ENCODE results near the gene CELF4. TPM values are rescaled to one million over a fixed set of nuclear protein-coding genes. Genes with fewer than 3 reads are reported as not detected.

CELF4 gene
- total RNA-seq, 1 experiment from 2014 or later = 0.40 TPM

- Histone ChIP-seq H3K36me3 (ENCODE audit: low read depth, low read length) (no peaks in the 10 kb centered on the region), H3K4me2 (ENCODE audit: low read length) (no peak overlapping the region), H3F3A (ENCODE audit: low read length, unreplicated experiment) (no peaks in the 10 kb centered on the region), H3K9me3 (ENCODE audit: low read length) (no peaks in the 10 kb centered on the region), H2AFZ (ENCODE audit: low read length) (no peak overlapping the region), H4K20me1 (ENCODE audit: low read length) (no peaks in the 10 kb centered on the region), H3K9me2 (replicated peaks; ENCODE audit: low read length) (no peaks in the 10 kb centered on the region), H3K27ac (ENCODE audit: low read length) (no peak overlapping the region), H3K4me3 (ENCODE audit: low read length) (no peak overlapping the region), H3K9ac (ENCODE audit: low read length) (no peak overlapping the region), H3K27me3 (ENCODE audit: low read length) (peaks cover 28% of the 10 kb centered on the region), H3K4me1 (ENCODE audit: insufficient read depth, low read length) (no peaks in the 10 kb centered on the region), H3K79me2 (ENCODE audit: low read length) (no peaks in the 10 kb centered on the region)
- intact Hi-C loops (cut with micrococcal nuclease) = no loop called here
- no TSS peak for BruUV-seq (replicated peaks)
- ChIA-PET POLR2A (ENCODE audit: unreplicated experiment) (no interaction called here), CTCF (no interaction called here)
- DNase-seq = no peak
- TF ChIP-seq EZH2phosphoT487 (IDR thresholded peaks at IDR 0.05; ENCODE audit: borderline replicate concordance, low read length) = no peak
- no peak for TF ChIP-seq CTCF (conservative IDR thresholded peaks at IDR 0.05; ENCODE audit: low read depth, low read length)
- no peak for ATAC-seq
Observed at GRCh38 chr18:37568671-37569070, 3.1 kb upstream of the CELF4 start.

- intact Hi-C loops (cut with micrococcal nuclease) = no loop called here
- H3K9me2 ChIP-seq (replicated peaks; ENCODE audit: low read length) = no peaks in the 10 kb centered on the region
- no TSS peak for BruUV-seq (replicated peaks)
- no peak overlapping the region for H3K4me2 ChIP-seq (ENCODE audit: low read length)
- no peaks in the 10 kb centered on the region for H4K20me1 ChIP-seq (ENCODE audit: low read length)
- no peak overlapping the region for H2AFZ ChIP-seq (ENCODE audit: low read length)
- no peaks in the 10 kb centered on the region for H3K4me1 ChIP-seq (ENCODE audit: insufficient read depth, low read length)
- peaks cover 28% of the 10 kb centered on the region for H3K27me3 ChIP-seq (ENCODE audit: low read length)
- no peak overlapping the region for H3K4me3 ChIP-seq (ENCODE audit: low read length)
- TF ChIP-seq EZH2phosphoT487 (IDR thresholded peaks at IDR 0.05; ENCODE audit: borderline replicate concordance, low read length) = no peak
- no peak for TF ChIP-seq CTCF (conservative IDR thresholded peaks at IDR 0.05; ENCODE audit: low read depth, low read length)
- no peak for TF ChIP-seq EZH2 (IDR thresholded peaks at IDR 0.05; ENCODE audit: low read length, unreplicated experiment)
- H3K9me3 ChIP-seq (ENCODE audit: low read length) = no peaks in the 10 kb centered on the region
- H3F3A ChIP-seq (ENCODE audit: low read length, unreplicated experiment) = no peaks in the 10 kb centered on the region
- no peak overlapping the region for H3K9ac ChIP-seq (ENCODE audit: low read length)
- no peak overlapping the region for H3K27ac ChIP-seq (ENCODE audit: low read length)
- ATAC-seq (no peak), DNase-seq (no peak)
- H3K36me3 ChIP-seq (ENCODE audit: low read depth, low read length) = no peaks in the 10 kb centered on the region
- ChIA-PET CTCF (no interaction called here), POLR2A (ENCODE audit: unreplicated experiment) (no interaction called here)
- H3K79me2 ChIP-seq (ENCODE audit: low read length) = no peaks in the 10 kb centered on the region
Observed at GRCh38 chr18:37567994-37568359, 2.4 kb upstream of the CELF4 start.

- ATAC-seq (no peak), DNase-seq (no peak)
- TF ChIP-seq EZH2 (IDR thresholded peaks at IDR 0.05; ENCODE audit: low read length, unreplicated experiment) (peak; percentile 81), CTCF (conservative IDR thresholded peaks at IDR 0.05; ENCODE audit: low read depth, low read length) (no peak), EZH2phosphoT487 (IDR thresholded peaks at IDR 0.05; ENCODE audit: borderline replicate concordance, low read length) (no peak)
- Histone ChIP-seq H3K9me3 (ENCODE audit: low read length) (no peaks in the 10 kb centered on the region), H3K27ac (ENCODE audit: low read length) (no peak overlapping the region), H3K79me2 (ENCODE audit: low read length) (no peaks in the 10 kb centered on the region), H4K20me1 (ENCODE audit: low read length) (no peaks in the 10 kb centered on the region), H3K4me2 (ENCODE audit: low read length) (no peak overlapping the region; the same call in 1 of the 2 replicates), H3K36me3 (ENCODE audit: low read depth, low read length) (no peaks in the 10 kb centered on the region), H3K9me2 (replicated peaks; ENCODE audit: low read length) (no peaks in the 10 kb centered on the region), H3K4me1 (ENCODE audit: insufficient read depth, low read length) (no peaks in the 10 kb centered on the region), H3K9ac (ENCODE audit: low read length) (no peak overlapping the region), H3F3A (ENCODE audit: low read length, unreplicated experiment) (no peaks in the 10 kb centered on the region), H3K27me3 (ENCODE audit: low read length) (peaks cover 28% of the 10 kb centered on the region), H2AFZ (ENCODE audit: low read length) (no peak overlapping the region), H3K4me3 (ENCODE audit: low read length) (no peak overlapping the region)
- ChIA-PET CTCF (no interaction called here), POLR2A (ENCODE audit: unreplicated experiment) (no interaction called here)
- intact Hi-C loops (cut with micrococcal nuclease) = no loop called here
- BruUV-seq (replicated peaks) = no TSS peak
Observed at GRCh38 chr18:37567061-37567993, 1.7 kb upstream of the CELF4 start.

Measured in PC-3 (cell line).